Measurements from ENCODE around the gene HSD17B1.

HSD17B1 gene

GRCh38 chr17:42509409-42509808 lies 43.3 kb upstream of the HSD17B1 start:
- Histone ChIP-seq H4K20me1 (ENCODE audit: control insufficient read depth, insufficient read depth, low read depth, low read length) (no peaks in the 10 kb centered on the region), H3K4me3 (ENCODE audit: low read length) (no peak overlapping the region), H3K27ac (ENCODE audit: low read depth, low read length) (no peak overlapping the region), H3K4me1 (ENCODE audit: control insufficient read depth, low read length) (no peaks in the 10 kb centered on the region), H3K36me3 (ENCODE audit: control insufficient read depth, low read length) (no peaks in the 10 kb centered on the region), H3K4me2 (ENCODE audit: low read length) (no peak overlapping the region), H3K79me2 (ENCODE audit: control insufficient read depth, low read length) (no peaks in the 10 kb centered on the region), H3F3A (ENCODE audit: control insufficient read depth, insufficient read depth) (no peaks in the 10 kb centered on the region), H3K9me3 (ENCODE audit: control insufficient read depth, insufficient read depth, low read length) (no peaks in the 10 kb centered on the region), H3K27me3 (ENCODE audit: control insufficient read depth, low read length) (peaks cover 55% of the 10 kb centered on the region), H3K9me2 (replicated peaks; ENCODE audit: control insufficient read depth, low read length) (no peaks in the 10 kb centered on the region)
- no peak for TF ChIP-seq EZH2phosphoT487 (IDR thresholded peaks at IDR 0.05; ENCODE audit: borderline replicate concordance, low read length)
- TF ChIP-seq CTCF (IDR thresholded peaks at IDR 0.05; ENCODE audit: low read depth, low read length, poor library complexity, severe bottlenecking) = no peak

- H3K27me3 ChIP-seq (ENCODE audit: control insufficient read depth, low read length) = peaks cover 51% of the 10 kb centered on the region
- TF ChIP-seq EZH2phosphoT487 (IDR thresholded peaks at IDR 0.05; ENCODE audit: borderline replicate concordance, low read length) = no peak
- TF ChIP-seq CTCF (IDR thresholded peaks at IDR 0.05; ENCODE audit: low read depth, low read length, poor library complexity, severe bottlenecking) = no peak
Measured at GRCh38 chr17:42509841-42510240, 42.9 kb upstream of the HSD17B1 start.

DNA sequence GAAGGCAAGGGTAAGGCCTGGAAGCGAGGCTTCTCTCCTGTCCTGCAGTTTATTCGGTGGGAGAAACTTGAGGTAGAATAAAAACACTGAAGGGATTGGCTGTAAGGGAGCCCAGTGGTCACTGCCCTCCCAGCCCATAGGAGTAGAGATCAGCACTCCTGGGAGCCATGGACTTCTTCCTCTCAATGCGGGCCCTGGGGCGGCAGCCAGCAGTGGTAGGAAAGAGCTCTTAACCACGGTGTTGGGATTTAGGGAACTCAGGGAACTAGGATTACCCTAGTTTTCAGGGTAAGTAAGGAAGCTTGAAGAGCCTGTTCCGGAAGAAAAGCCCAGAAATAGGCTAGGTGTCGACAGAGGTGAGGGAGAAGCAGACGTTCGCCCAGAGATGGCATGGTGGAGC lies 40.5 kb upstream of the HSD17B1 start:
- no peaks in the 10 kb centered on the region for H3F3A ChIP-seq (ENCODE audit: control insufficient read depth, insufficient read depth)
- TF ChIP-seq EZH2phosphoT487 (IDR thresholded peaks at IDR 0.05; ENCODE audit: borderline replicate concordance, low read length) = no peak
- no peak for TF ChIP-seq CTCF (IDR thresholded peaks at IDR 0.05; ENCODE audit: low read depth, low read length, poor library complexity, severe bottlenecking)
- H3K4me1 ChIP-seq (ENCODE audit: control insufficient read depth, low read length) = 0 out of 2 replicates have a peak, but pooled peaks cover under 1% of the 10 kb centered on the region
- no peak overlapping the region for H3K27ac ChIP-seq (ENCODE audit: low read depth, low read length)
- H3K36me3 ChIP-seq (ENCODE audit: control insufficient read depth, low read length) = no peaks in the 10 kb centered on the region
- no peaks in the 10 kb centered on the region for H3K79me2 ChIP-seq (ENCODE audit: control insufficient read depth, low read length)
- H3K4me2 ChIP-seq (ENCODE audit: low read length) = no peak overlapping the region
- H3K27me3 ChIP-seq (ENCODE audit: control insufficient read depth, low read length) = peaks cover 49% of the 10 kb centered on the region
- H3K9me3 ChIP-seq (ENCODE audit: control insufficient read depth, insufficient read depth, low read length) = no peaks in the 10 kb centered on the region
- H3K9me2 ChIP-seq (replicated peaks; ENCODE audit: control insufficient read depth, low read length) = no peaks in the 10 kb centered on the region
- no peak overlapping the region for H3K4me3 ChIP-seq (ENCODE audit: low read length)
- H4K20me1 ChIP-seq (ENCODE audit: control insufficient read depth, insufficient read depth, low read depth, low read length) = no peaks in the 10 kb centered on the region

More at GRCh38 chr17:42509841-42510240, 42.9 kb upstream of the HSD17B1 start:
- H3K9me2 ChIP-seq (replicated peaks; ENCODE audit: control insufficient read depth, low read length) = no peaks in the 10 kb centered on the region
- no peak overlapping the region for H3K4me2 ChIP-seq (ENCODE audit: low read length)
- no peaks in the 10 kb centered on the region for H3F3A ChIP-seq (ENCODE audit: control insufficient read depth, insufficient read depth)
- H3K4me3 ChIP-seq (ENCODE audit: low read length) = no peak overlapping the region
- no peaks in the 10 kb centered on the region for H3K9me3 ChIP-seq (ENCODE audit: control insufficient read depth, insufficient read depth, low read length)
- H3K27ac ChIP-seq (ENCODE audit: low read depth, low read length) = no peak overlapping the region
- no peaks in the 10 kb centered on the region for H3K36me3 ChIP-seq (ENCODE audit: control insufficient read depth, low read length)
- no peaks in the 10 kb centered on the region for H3K4me1 ChIP-seq (ENCODE audit: control insufficient read depth, low read length)
- no peaks in the 10 kb centered on the region for H4K20me1 ChIP-seq (ENCODE audit: control insufficient read depth, insufficient read depth, low read depth, low read length)
- no peaks in the 10 kb centered on the region for H3K79me2 ChIP-seq (ENCODE audit: control insufficient read depth, low read length)

All from DOHH2 (cell line).